Naive thymus-derived CD4-positive, alpha-beta T cell (primary cell): Measurements from ENCODE around the gene CNTN4. TPM values are rescaled to one million over a fixed set of nuclear protein-coding genes. Genes with fewer than 3 reads are reported as not detected.

ENCODE experiments used
- ATAC-seq: fragments of 150-1000 bp; cut with Tn5 transposase; 2 replicates; pipeline ENCODE4 v1.10.0; 2021; ENCODE audit warnings: mild to moderate bottlenecking, moderate library complexity
- CTCF ChIA-PET: fragments of 350-600 bp; sonication (Branson Sonifier 250); formaldehyde crosslinking; loops from one replicate; lab custom pipeline; 2021; ENCODE audit warnings: antibody characterized with exemption; lab: Charles Lee
- POLR2A ChIA-PET: fragments of 350-600 bp; sonication (Branson Sonifier 250); formaldehyde crosslinking; loops from one replicate; lab custom pipeline; 2021; ENCODE audit warnings: antibody characterized with exemption, inconsistent platforms; lab: Charles Lee
- DNase-seq, 9 donors: peaks; one replicate each; pipeline versions ENCODE4 v3.0.0 to v3.0.0-alpha.2; 2020 to 2022; ENCODE audit warnings: mixed read lengths in 1 of 9
- H3K27ac ChIP-seq: one replicate; pipeline ENCODE4 v1.7.0; 2013; ENCODE audit warnings: mild to moderate bottlenecking, low read depth, low read length, moderate library complexity
- H3K27me3 ChIP-seq, 2 donors: one replicate each; pipeline ENCODE4 v1.7.0; 2013; ENCODE audit warnings: low read length in 2 of 2, mild to moderate bottlenecking in 2 of 2, moderate library complexity in 2 of 2; ENCODE audit not compliant: control insufficient read depth in 2 of 2, insufficient read depth in 2 of 2
- H3K36me3 ChIP-seq, 3 experiments: 1 replicate in 2 of 3; 2 replicates in 1 of 3; pipeline ENCODE4 v1.7.0; 2013; ENCODE audit warnings: low read length in 3 of 3, mild to moderate bottlenecking in 3 of 3, moderate library complexity in 1 of 3; ENCODE audit not compliant: insufficient read depth in 3 of 3, control insufficient read depth in 2 of 3
- H3K4me1 ChIP-seq, 2 donors: one replicate each; pipeline ENCODE4 v1.7.0; 2013; ENCODE audit warnings: low read length in 2 of 2, mild to moderate bottlenecking in 2 of 2, moderate library complexity in 1 of 2; ENCODE audit not compliant: control insufficient read depth in 2 of 2, insufficient read depth in 2 of 2
- H3K4me3 ChIP-seq: 2 replicates; pipeline ENCODE4 v1.7.0; 2013; ENCODE audit warnings: mild to moderate bottlenecking, low read length
- H3K9me3 ChIP-seq, 3 experiments: 1 replicate in 2 of 3; 2 replicates in 1 of 3; pipeline ENCODE4 v1.7.0; 2013; ENCODE audit warnings: low read length in 3 of 3; ENCODE audit not compliant: control insufficient read depth in 2 of 3
- H3K27ac Mint-ChIP-seq, 9 donors: one replicate each; pipeline ENCODE4 v1.8.0; 2020 to 2022; ENCODE audit warnings: mixed read lengths in 9 of 9, mild to moderate bottlenecking in 8 of 9, moderate library complexity in 5 of 9, inconsistent platforms in 2 of 9
- H3K27me3 Mint-ChIP-seq, 5 donors: one replicate each; pipeline ENCODE4 v1.8.0; 2021 to 2022; ENCODE audit warnings: mixed read lengths in 5 of 5, mild to moderate bottlenecking in 1 of 5
- H3K36me3 Mint-ChIP-seq, 5 donors: one replicate each; pipeline ENCODE4 v1.8.0; 2020 to 2022; ENCODE audit warnings: mixed read lengths in 5 of 5, mild to moderate bottlenecking in 3 of 5, inconsistent platforms in 1 of 5
- H3K4me1 Mint-ChIP-seq, 7 donors: one replicate each; pipeline ENCODE4 v1.8.0; 2020 to 2022; ENCODE audit warnings: mixed read lengths in 7 of 7, mild to moderate bottlenecking in 3 of 7, inconsistent platforms in 1 of 7
- H3K4me3 Mint-ChIP-seq, 10 donors: one replicate each; pipeline ENCODE4 v1.8.0; 2020 to 2022; ENCODE audit warnings: mild to moderate bottlenecking in 10 of 10, mixed read lengths in 10 of 10, moderate library complexity in 6 of 10, inconsistent platforms in 2 of 10
- H3K9me3 Mint-ChIP-seq, 11 donors: one replicate each; pipeline ENCODE4 v1.8.0; 2020 to 2022; ENCODE audit warnings: mixed read lengths in 11 of 11, mild to moderate bottlenecking in 4 of 11, inconsistent platforms in 1 of 11, moderate library complexity in 1 of 11
- intact Hi-C, 2 donors: fragments of 100-400 bp; cut with micrococcal nuclease; formaldehyde crosslinking; loops; one replicate each; pipeline ENCODE4 v1.15.1; 2023
- polyA plus RNA-seq, 2 donors: library from polyadenylated mRNA; unstranded; fragments of 300-500 nt; fragmentation: Illumina TruSeq; gene quantifications; one replicate each; pipeline ENCODE4 v1.2.3, GENCODE V29; 2021
- total RNA-seq, 6 experiments: library from RNA in 5 of 6; stranded (reverse) in 5 of 6; gene quantifications; 1 replicate in 5 of 6; 2 replicates in 1 of 6; pipeline ENCODE4 v1.2.3 and lab custom pipeline; 2021 to 2026

The CNTN4 gene
- total and polyA plus RNA-seq, 7 experiments from 2014 or later: not detected

DNA sequence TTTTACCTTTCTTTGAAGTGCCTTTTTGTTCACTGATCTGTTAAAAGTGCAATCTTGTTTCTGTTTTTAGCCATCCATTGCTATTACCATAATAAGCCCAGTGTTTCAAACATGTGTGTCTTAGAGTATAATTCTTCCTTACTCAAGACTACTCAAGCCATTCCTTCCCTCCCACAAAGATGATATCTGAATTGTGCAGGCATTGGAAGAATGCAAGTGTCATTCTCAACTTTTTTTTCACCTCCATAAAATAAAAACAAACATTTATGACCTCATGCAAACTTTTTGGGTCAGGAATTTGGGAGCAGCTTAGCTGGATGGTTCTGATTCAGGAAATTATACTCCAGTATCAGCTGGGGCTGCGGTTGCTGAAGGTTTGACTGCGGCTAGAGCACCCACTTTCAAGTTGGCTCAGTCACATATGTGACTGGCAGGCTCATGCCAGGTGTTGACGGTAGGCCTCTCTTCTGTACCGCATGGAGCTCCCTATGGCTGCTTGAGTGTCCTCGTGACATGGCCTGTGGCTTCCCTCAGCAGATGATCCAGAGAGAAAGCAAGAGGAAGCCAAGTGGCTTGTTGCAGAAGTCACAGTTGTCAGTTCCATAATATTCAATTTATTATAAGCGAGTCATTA lies 490.8 kb downstream of the CNTN4 start:
- DNase-seq (no peak), ATAC-seq (no peak)
- peaks cover 0 to 8% (median 3%) of the 10 kb centered on the region in 11 donors for H3K9me3 Mint-ChIP-seq
- H3K36me3 Mint-ChIP-seq: no peaks in the 10 kb centered on the region
- peaks cover 0 to 4% (median 0%) of the 10 kb centered on the region in 5 donors for H3K27me3 Mint-ChIP-seq
- no peaks in the 10 kb centered on the region for H3K36me3 ChIP-seq
- ChIA-PET POLR2A (no interaction called here), CTCF (no interaction called here)
- no peak overlapping the region for H3K27ac ChIP-seq
- H3K4me1 ChIP-seq: no peaks in the 10 kb centered on the region
- H3K4me3 ChIP-seq: no peak overlapping the region
- H3K4me3 Mint-ChIP-seq: no peak overlapping the region
- H3K27ac Mint-ChIP-seq: no peak overlapping the region
- H3K4me1 Mint-ChIP-seq: peaks cover 0 to 4% (median 0%) of the 10 kb centered on the region in 7 donors
- H3K9me3 ChIP-seq: no peaks in the 10 kb centered on the region
- intact Hi-C loops: no loop called here
- no peaks in the 10 kb centered on the region for H3K27me3 ChIP-seq

- no peak for DNase-seq
- intact Hi-C loops: no loop called here
- Mint-ChIP-seq H3K4me3 (no peak overlapping the region), H3K4me1 (peaks cover 0 to 2% (median 0%) of the 10 kb centered on the region in 7 donors), H3K9me3 (peaks cover 0 to 3% (median 0%) of the 10 kb centered on the region in 11 donors), H3K27ac (no peak overlapping the region), H3K27me3 (peaks cover 0 to 5% (median 0%) of the 10 kb centered on the region in 5 donors), H3K36me3 (no peaks in the 10 kb centered on the region)
- no peaks in the 10 kb centered on the region for H3K4me1 ChIP-seq
- ATAC-seq: no peak
- no peak overlapping the region for H3K4me3 ChIP-seq
- ChIA-PET POLR2A (no interaction called here), CTCF (no interaction called here)
- no peaks in the 10 kb centered on the region for H3K27me3 ChIP-seq
- H3K36me3 ChIP-seq: no peaks in the 10 kb centered on the region
- H3K27ac ChIP-seq: no peak overlapping the region
- no peaks in the 10 kb centered on the region for H3K9me3 ChIP-seq
These were observed 496.8 kb downstream of the CNTN4 start for GRCh38 chr3:2595486-2595885.

DNA sequence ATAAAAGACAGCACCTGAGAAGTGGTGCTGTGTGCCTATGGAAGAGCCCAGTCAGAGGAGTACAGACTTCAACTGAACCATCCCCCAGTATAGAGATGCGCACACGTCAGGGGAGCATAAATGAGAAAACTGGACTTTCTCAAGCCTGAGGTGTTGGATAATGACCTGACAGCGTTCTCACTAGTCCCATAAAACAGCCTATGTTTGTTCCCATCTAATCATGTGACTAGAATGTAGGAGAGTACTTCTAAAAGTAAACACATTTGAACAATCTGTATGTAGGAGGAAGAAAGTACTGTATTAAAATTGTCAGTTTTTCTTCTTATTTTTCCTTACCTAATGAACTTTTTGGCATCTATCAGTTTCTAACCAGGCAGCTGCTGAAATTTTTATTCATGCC lies 498.9 kb downstream of the CNTN4 start:
- no peak for ATAC-seq

GRCh38 chr3:2599471-2599870 lies 500.8 kb downstream of the CNTN4 start:
- Mint-ChIP-seq H3K27me3 (peaks cover 0 to 7% (median 0%) of the 10 kb centered on the region in 5 donors), H3K27ac (peak overlapping the region in 1 of 9 donors; percentile 5), H3K4me1 (peaks cover 0 to 1% (median 0%) of the 10 kb centered on the region in 7 donors), H3K4me3 (no peak overlapping the region), H3K36me3 (no peaks in the 10 kb centered on the region), H3K9me3 (peaks cover 0 to 2% (median 0%) of the 10 kb centered on the region in 11 donors)
- intact Hi-C loops: no loop called here
- DNase-seq (no peak), ATAC-seq (no peak)
- no peaks in the 10 kb centered on the region for H3K36me3 ChIP-seq
- no peaks in the 10 kb centered on the region for H3K27me3 ChIP-seq
- CTCF ChIA-PET: no interaction called here
- no peak overlapping the region for H3K4me3 ChIP-seq
- POLR2A ChIA-PET: no interaction called here
- H3K9me3 ChIP-seq: no peaks in the 10 kb centered on the region
- H3K4me1 ChIP-seq: no peaks in the 10 kb centered on the region
- no peak overlapping the region for H3K27ac ChIP-seq

More for the DNA sequence above, 498.9 kb downstream of the CNTN4 start:
- no peaks in the 10 kb centered on the region for H3K9me3 ChIP-seq
- Mint-ChIP-seq H3K27ac (no peak overlapping the region), H3K27me3 (peaks cover 0 to 7% (median 0%) of the 10 kb centered on the region in 5 donors), H3K9me3 (peaks cover 0 to 2% (median 0%) of the 10 kb centered on the region in 11 donors), H3K36me3 (no peaks in the 10 kb centered on the region), H3K4me3 (no peak overlapping the region), H3K4me1 (no peaks in the 10 kb centered on the region)
- DNase-seq: no peak
- CTCF ChIA-PET: no interaction called here
- intact Hi-C loops: no loop called here
- POLR2A ChIA-PET: no interaction called here
- no peaks in the 10 kb centered on the region for H3K4me1 ChIP-seq
- no peaks in the 10 kb centered on the region for H3K36me3 ChIP-seq
- H3K4me3 ChIP-seq: no peak overlapping the region
- H3K27ac ChIP-seq: no peak overlapping the region
- H3K27me3 ChIP-seq: no peaks in the 10 kb centered on the region

DNA sequence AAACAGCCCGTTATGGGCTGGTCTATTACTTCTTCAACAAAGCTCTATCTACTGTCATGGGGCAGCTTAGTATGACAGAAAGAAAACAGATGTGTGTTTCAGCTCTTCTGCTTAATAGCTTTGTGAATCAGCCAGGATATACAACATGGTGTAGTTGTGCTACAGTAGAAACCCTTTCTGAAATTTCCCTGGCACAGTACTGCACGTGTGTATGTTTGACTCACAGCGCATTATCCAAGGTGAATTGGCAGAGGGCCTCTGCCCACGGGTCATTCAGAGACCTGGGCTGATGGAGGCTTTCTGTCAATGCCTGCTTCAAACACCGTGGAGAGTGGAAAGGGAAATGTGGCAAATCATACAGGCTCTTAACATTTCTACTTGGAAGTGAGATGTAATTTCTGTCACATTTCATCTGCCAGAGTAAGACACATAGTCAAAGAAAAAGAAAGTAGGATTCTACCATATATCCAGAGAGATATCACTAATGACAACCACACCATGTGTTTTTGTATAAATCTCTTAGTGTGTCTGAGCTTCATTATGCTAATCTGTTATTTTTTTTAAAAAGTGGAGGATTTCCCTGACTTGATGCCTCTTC lies 505.1 kb downstream of the CNTN4 start:
- no peaks in the 10 kb centered on the region for H3K27me3 ChIP-seq

GRCh38 chr3:2614578-2614977 lies 515.9 kb downstream of the CNTN4 start:
- ChIA-PET CTCF (no interaction called here), POLR2A (no interaction called here)
- Histone ChIP-seq H3K27me3 (no peaks in the 10 kb centered on the region), H3K9me3 (no peaks in the 10 kb centered on the region), H3K36me3 (no peaks in the 10 kb centered on the region), H3K4me3 (no peak overlapping the region), H3K27ac (no peak overlapping the region), H3K4me1 (no peaks in the 10 kb centered on the region)
- H3K4me1 Mint-ChIP-seq: no peaks in the 10 kb centered on the region
- no peak for ATAC-seq
- no peak for DNase-seq
- no peak overlapping the region for H3K27ac Mint-ChIP-seq
- H3K36me3 Mint-ChIP-seq: no peaks in the 10 kb centered on the region
- H3K9me3 Mint-ChIP-seq: peaks cover 0 to 12% (median 4%) of the 10 kb centered on the region in 11 donors
- no peak overlapping the region for H3K4me3 Mint-ChIP-seq
- intact Hi-C loops: no loop called here
- H3K27me3 Mint-ChIP-seq: peaks cover 0 to 8% (median 0%) of the 10 kb centered on the region in 5 donors

More for the DNA sequence above, 505.1 kb downstream of the CNTN4 start:
- ChIA-PET POLR2A (no interaction called here), CTCF (no interaction called here)
- Mint-ChIP-seq H3K27ac (no peak overlapping the region), H3K36me3 (no peaks in the 10 kb centered on the region), H3K27me3 (peaks cover 0 to 11% (median 3%) of the 10 kb centered on the region in 5 donors), H3K4me3 (no peak overlapping the region), H3K4me1 (peaks cover 0 to 1% (median 0%) of the 10 kb centered on the region in 7 donors), H3K9me3 (peaks cover 0 to 4% (median 0%) of the 10 kb centered on the region in 11 donors)
- H3K36me3 ChIP-seq: no peaks in the 10 kb centered on the region
- no peaks in the 10 kb centered on the region for H3K4me1 ChIP-seq
- no peak overlapping the region for H3K4me3 ChIP-seq
- DNase-seq (no peak), ATAC-seq (no peak)
- no peak overlapping the region for H3K27ac ChIP-seq
- intact Hi-C loops: no loop called here
- H3K9me3 ChIP-seq: no peaks in the 10 kb centered on the region

DNA sequence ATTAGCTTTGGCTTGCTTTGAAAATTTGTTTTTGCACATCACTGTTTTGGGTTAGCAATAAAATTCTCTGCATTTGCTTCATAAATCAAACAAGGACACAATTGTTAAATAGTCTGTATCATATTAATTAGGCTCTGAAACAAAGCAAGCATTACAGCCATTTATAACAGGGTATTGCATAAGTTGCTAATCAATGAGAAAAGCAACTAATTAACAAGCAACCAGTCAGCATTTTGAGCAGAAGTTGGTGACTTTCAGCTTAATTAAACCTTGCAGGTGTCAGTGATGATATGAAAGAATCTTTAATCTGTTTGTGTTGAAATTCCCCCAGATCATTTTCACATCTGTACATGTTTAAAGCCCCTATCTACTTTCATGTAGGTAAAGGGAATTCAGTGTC lies 516.4 kb downstream of the CNTN4 start:
- ChIA-PET POLR2A (no interaction called here), CTCF (no interaction called here)
- Mint-ChIP-seq H3K27me3 (peaks cover 0 to 8% (median 0%) of the 10 kb centered on the region in 5 donors), H3K4me1 (no peaks in the 10 kb centered on the region), H3K27ac (no peak overlapping the region), H3K4me3 (no peak overlapping the region), H3K36me3 (no peaks in the 10 kb centered on the region), H3K9me3 (peaks cover 0 to 12% (median 4%) of the 10 kb centered on the region in 11 donors)
- Histone ChIP-seq H3K4me3 (no peak overlapping the region), H3K9me3 (no peaks in the 10 kb centered on the region), H3K4me1 (no peaks in the 10 kb centered on the region), H3K27ac (no peak overlapping the region), H3K27me3 (no peaks in the 10 kb centered on the region), H3K36me3 (no peaks in the 10 kb centered on the region)
- intact Hi-C loops: no loop called here
- ATAC-seq: no peak
- DNase-seq: no peak
